ENCODE data around the gene SMAP1. TPM values are rescaled to one million over a fixed set of nuclear protein-coding genes. Genes with fewer than 3 reads are reported as not detected.
"Not testable (repeated sequence)": the region's sequence is repeated elsewhere in the genome, so short reads cannot be mapped to it uniquely, and the experiment has no call there.

SMAP1 gene
- total and polyA plus RNA-seq, 11 donors, result 10.9 to 35.1 (median 29.9) TPM

DNA sequence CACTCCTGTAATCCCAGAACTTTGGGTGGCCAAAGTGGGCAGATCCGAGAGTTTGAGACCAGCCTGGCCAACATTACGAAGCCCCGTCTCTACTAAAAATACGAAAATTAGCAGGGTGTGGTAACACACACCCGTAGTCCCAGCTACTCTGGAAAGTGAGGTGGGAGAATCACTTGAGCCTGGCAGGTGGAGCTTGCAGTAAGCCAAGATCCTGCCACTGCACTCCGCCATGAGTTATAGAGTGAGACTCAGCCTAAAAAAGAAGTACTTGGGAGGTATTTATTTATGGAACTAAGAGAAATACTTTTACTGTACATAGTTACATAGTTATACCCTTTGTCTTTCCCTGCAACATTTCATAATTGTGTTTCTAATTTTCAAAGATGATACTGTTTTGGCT is 67.8 kb downstream of the SMAP1 start:
- ATAC-seq (peak in 1 of 4 donors; percentile 52), DNase-seq (no peak)
- peaks cover 0 to 22% (median 11%) of the 10 kb centered on the region in 9 donors for H3K36me3 ChIP-seq
- WGBS, 4 donors, result 78 to 87% (median 83%) methylated on average over 6 of the region's 6 CpGs
- no peak overlapping the region for H3K4me3 ChIP-seq
- H3K4me1 ChIP-seq, result peaks cover 0 to 17% (median 0%) of the 10 kb centered on the region in 12 donors
- intact Hi-C loops (cut with DNase I), result no loop called here
- no peak overlapping the region for H3K27ac ChIP-seq
- TF ChIP-seq, protein P1, sequence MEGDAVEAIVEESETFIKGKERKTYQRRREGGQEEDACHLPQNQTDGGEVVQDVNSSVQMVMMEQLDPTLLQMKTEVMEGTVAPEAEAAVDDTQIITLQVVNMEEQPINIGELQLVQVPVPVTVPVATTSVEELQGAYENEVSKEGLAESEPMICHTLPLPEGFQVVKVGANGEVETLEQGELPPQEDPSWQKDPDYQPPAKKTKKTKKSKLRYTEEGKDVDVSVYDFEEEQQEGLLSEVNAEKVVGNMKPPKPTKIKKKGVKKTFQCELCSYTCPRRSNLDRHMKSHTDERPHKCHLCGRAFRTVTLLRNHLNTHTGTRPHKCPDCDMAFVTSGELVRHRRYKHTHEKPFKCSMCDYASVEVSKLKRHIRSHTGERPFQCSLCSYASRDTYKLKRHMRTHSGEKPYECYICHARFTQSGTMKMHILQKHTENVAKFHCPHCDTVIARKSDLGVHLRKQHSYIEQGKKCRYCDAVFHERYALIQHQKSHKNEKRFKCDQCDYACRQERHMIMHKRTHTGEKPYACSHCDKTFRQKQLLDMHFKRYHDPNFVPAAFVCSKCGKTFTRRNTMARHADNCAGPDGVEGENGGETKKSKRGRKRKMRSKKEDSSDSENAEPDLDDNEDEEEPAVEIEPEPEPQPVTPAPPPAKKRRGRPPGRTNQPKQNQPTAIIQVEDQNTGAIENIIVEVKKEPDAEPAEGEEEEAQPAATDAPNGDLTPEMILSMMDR (IDR thresholded peaks at IDR 0.05), result no peak
- no peak for TF ChIP-seq POLR2A (IDR thresholded peaks at IDR 0.05)
- no peaks in the 10 kb centered on the region for H3K9me3 ChIP-seq
- no peaks in the 10 kb centered on the region for H3K27me3 ChIP-seq

DNA sequence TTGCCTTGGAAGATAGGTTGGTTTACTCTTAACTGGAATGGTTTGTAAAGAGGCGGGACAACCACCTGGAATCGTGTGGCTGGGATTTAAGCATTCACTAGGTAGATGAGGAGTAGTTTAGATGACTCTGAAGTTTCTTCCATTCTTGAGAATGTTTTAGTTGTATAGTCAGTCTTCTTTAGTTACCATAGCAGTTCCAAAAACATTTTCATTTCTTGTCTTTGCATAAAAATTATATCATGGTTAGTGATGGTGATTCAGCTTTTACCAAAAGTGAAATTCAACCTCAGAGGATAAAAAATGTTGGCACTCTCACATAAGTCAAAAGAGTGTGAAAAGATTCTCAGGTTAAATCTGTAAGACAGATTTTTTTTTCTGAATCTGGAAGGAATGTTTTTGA is 70.3 kb downstream of the SMAP1 start:
- intact Hi-C loops (cut with DNase I), result no loop called here
- peaks cover 0 to 13% (median 0%) of the 10 kb centered on the region in 12 donors for H3K4me1 ChIP-seq
- no peak overlapping the region for H3K27ac ChIP-seq
- H3K4me3 ChIP-seq, result no peak overlapping the region
- no peaks in the 10 kb centered on the region for H3K27me3 ChIP-seq
- WGBS, 4 donors, result 93 to 95% (median 94%) methylated on average over 2 of the region's 2 CpGs
- DNase-seq (no peak), ATAC-seq (no peak)
- H3K36me3 ChIP-seq, result peaks cover 0 to 25% (median 15%) of the 10 kb centered on the region in 9 donors
- TF ChIP-seq, protein P1 (IDR thresholded peaks at IDR 0.05), result no peak
- H3K9me3 ChIP-seq, result no peaks in the 10 kb centered on the region

DNA sequence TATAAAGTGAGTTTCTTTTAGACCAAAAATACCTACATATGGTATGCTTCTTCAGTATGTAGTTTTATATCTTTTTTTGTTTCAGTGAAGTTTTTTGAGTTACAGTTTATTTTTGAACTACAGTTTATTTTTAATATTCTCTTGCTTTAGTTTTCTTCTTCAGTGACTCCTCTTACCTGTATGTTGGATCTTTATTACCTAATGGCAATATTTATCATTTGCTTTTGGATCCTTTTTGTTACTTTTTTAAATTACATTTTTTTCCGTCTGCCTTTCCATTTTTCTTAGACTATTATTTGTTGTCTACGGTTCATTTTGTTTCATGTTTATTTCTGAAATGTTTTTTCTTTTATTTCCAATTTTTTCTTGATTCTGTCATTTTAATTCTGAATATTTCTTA is 71.9 kb downstream of the SMAP1 start:
- Histone ChIP-seq H3K9me3 (peaks cover 0 to 3% (median 0%) of the 10 kb centered on the region in 12 donors), H3K27ac (no peak overlapping the region), H3K4me3 (no peak overlapping the region), H3K36me3 (peaks cover 0 to 13% (median 3%) of the 10 kb centered on the region in 9 donors), H3K4me1 (peaks cover 0 to 13% (median 0%) of the 10 kb centered on the region in 12 donors), H3K27me3 (no peaks in the 10 kb centered on the region)
- 94 to 99% (median 98%) methylated on average over 2 of the region's 2 CpGs for WGBS, 4 donors
- TF ChIP-seq POLR2A (IDR thresholded peaks at IDR 0.05), result no peak
- TF ChIP-seq, protein P1 (IDR thresholded peaks at IDR 0.05), result no peak
- ATAC-seq, result no peak
- intact Hi-C loops (cut with DNase I), result no loop called here
- no peak for DNase-seq

DNA sequence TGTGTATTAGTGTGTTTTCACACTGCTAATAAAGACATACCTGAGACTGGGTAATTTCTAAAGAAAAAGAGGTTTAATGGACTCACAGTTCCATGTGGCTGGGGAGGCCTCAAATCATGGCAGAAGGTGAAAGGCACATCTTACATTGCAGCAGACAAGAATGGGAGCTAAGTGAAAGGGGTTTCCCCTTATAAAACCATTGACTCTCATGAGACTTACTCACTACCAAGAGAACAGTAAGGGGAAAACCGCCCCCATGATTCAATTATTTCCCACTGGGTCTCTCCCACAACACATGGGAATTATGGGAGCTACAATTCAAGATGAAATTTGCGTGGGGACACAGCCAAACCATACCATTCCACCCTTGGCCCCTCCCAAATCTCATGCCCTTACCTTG is 73.1 kb downstream of the SMAP1 start:
- H3K4me1 ChIP-seq; H3K4me3 ChIP-seq; DNase-seq; H3K9me3 ChIP-seq; H3K27ac ChIP-seq; H3K27me3 ChIP-seq; H3K36me3 ChIP-seq; intact Hi-C loops (cut with DNase I); ATAC-seq: not testable (repeated sequence)
- WGBS, 4 donors, result 93 to 100% (median 98%) methylated on average over 2 of the region's 2 CpGs

DNA sequence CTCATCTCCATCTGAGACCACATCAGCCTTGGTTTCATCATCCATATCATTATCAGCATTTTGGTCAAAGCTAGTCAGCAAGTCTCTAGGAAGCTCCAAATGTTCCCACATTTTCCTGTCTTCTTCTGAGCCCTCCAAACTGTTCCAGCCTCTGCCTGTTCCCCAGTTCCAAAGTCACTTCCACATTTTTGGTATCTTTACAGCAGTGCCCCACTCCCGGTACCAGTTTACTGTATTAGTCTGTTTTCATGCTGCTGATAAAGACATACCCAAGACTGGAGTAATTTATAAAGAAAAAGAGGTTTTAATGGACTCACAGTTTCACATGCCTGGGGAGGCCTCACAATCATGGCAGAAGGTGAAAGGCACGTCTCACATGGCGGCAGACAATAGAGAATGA is 74.8 kb downstream of the SMAP1 start:
- H3K9me3 ChIP-seq; intact Hi-C loops (cut with DNase I); H3K4me3 ChIP-seq; DNase-seq; H3K36me3 ChIP-seq; H3K27ac ChIP-seq; H3K4me1 ChIP-seq; H3K27me3 ChIP-seq; ATAC-seq: not testable (repeated sequence)
- 94 to 96% (median 96%) methylated on average over 3 of the region's 3 CpGs for WGBS, 4 donors

All from heart left ventricle (tissue), 16 donors.